ENCODE measurements around the gene CACNA1C.

CACNA1C gene

DNA sequence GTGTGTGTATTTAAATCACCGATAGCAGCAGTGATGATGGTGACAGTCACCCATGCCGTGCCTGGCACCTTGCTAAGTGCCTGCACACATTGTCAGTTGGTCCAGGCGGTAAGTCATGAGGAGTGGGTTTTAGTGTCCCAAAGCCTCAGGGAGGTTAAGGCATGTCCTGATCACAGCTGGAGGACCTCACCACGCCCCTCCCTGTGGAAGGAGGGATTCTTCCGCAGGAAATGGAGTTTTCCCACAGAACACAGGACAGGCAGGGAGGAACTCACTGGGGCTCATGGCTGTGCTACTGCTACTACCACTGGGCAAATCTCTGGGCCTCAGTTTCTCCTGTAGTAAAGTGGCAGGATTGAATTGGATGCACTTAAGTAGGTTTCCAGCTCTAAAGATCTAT is 142.3 kb downstream of the CACNA1C start:
- H3K27ac ChIP-seq, result peak overlapping the region; percentile 93
- TF ChIP-seq, protein P1, sequence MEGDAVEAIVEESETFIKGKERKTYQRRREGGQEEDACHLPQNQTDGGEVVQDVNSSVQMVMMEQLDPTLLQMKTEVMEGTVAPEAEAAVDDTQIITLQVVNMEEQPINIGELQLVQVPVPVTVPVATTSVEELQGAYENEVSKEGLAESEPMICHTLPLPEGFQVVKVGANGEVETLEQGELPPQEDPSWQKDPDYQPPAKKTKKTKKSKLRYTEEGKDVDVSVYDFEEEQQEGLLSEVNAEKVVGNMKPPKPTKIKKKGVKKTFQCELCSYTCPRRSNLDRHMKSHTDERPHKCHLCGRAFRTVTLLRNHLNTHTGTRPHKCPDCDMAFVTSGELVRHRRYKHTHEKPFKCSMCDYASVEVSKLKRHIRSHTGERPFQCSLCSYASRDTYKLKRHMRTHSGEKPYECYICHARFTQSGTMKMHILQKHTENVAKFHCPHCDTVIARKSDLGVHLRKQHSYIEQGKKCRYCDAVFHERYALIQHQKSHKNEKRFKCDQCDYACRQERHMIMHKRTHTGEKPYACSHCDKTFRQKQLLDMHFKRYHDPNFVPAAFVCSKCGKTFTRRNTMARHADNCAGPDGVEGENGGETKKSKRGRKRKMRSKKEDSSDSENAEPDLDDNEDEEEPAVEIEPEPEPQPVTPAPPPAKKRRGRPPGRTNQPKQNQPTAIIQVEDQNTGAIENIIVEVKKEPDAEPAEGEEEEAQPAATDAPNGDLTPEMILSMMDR (conservative IDR thresholded peaks at IDR 0.05), result no peak

DNA sequence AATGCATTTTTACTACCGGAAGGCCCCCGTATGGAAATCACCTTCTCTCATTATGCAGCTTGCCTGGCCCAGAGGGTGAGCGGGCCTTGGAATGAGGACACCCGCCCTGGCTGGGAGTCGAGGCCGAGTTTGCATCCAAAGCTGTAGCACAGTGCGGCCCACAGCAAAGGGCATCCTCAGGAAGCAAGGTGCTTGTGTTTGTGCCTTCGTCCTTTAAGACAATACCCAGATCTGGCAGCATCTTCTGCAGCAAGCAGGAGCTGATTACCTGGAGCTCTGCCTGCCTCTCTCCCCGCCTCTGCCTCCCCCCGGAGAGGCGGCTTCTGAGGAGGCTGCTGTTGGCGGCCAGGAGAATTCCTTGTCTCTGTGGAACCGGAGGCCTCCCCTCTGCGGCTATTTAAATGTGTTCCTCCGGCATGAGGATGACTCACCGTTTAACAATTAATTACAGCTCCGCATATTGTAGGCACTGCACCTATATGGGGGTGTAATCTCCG is 145.3 kb downstream of the CACNA1C start:
- no peak overlapping the region for H3K27ac ChIP-seq
- TF ChIP-seq, protein P1 (conservative IDR thresholded peaks at IDR 0.05), result no peak

DNA sequence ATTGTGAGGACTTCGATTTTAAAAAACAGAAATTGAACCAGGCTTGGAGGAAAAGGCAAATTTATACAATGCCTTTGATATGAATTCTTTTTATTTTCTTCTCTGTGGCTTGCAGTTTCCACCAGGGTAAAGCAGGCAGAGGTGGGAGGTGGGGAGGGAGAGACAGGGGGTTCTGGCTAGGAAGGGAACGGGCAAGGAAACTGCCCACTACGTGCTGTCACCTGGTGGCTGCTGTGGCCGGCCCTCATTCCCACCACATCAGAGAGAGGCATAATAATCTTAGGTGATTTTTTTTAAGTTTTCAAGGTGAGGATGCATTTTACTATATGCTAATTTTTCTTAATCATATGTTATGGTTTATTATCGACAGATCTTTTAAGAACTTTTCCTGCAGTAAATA is 145.8 kb downstream of the CACNA1C start:
- TF ChIP-seq, protein P1 (conservative IDR thresholded peaks at IDR 0.05), result no peak

DNA sequence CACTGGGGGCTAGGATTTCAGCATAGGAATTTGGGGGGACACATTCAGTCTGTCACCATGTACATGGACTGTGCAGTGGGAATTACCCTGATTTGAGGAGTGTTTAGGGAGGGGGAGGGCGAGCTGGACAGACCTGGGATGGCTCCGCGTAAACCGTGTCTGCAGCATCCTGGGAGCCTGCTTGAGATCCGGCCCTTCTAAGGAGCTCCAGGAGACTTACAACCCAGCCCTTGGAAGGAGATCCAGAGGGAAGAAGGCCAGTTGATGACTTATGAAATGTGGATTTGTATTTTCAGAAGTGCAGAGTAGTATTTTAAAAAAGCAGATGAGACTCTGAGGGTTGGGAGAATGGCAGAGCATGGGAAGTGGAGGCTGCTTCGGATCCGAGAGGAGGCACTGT is 153.2 kb downstream of the CACNA1C start:
- H3K27ac ChIP-seq, result no peak overlapping the region
- TF ChIP-seq, protein P1 (conservative IDR thresholded peaks at IDR 0.05), result no peak

More for the DNA sequence above, 145.8 kb downstream of the CACNA1C start:
- H3K27ac ChIP-seq, result no peak overlapping the region

DNA sequence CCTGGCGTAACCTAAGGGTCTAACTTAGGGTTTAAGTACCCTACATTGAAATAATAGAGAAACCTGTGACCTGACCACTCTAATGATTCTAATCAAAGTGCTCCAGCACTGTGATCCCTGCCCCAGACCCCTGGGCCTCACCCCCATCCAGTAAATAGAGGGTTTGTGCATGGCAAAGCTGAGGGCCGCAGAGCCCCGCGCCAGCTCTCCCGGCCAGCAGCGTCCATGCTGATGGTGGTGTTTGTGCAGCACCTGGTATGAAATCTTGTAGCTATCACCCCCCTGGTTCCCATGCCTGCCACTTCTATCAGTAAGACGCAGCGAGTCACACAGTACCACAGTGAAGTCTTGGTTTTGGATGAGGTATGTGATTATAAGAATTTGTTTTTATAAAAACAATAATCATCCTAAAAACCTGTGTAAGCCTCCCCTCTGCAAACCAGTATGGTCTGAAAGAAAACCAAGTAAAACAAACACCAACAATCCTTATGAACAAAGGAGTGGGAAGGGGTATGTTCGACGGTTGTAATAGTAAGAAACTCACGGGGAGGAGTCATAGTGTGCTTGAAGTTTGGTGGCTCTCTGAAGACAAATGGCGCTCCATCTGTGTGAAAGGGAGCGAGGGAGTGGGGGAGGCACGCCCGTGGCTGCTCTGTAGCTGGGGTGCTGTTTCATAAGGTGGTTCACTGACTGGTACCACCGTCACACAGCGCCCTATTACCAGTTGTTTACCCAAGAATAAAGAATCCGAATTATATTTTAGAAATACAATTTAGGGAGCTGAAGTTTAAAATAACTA is 156.2 kb downstream of the CACNA1C start:
- no peak overlapping the region for H3K27ac ChIP-seq
- TF ChIP-seq, protein P1 (conservative IDR thresholded peaks at IDR 0.05), result no peak

DNA sequence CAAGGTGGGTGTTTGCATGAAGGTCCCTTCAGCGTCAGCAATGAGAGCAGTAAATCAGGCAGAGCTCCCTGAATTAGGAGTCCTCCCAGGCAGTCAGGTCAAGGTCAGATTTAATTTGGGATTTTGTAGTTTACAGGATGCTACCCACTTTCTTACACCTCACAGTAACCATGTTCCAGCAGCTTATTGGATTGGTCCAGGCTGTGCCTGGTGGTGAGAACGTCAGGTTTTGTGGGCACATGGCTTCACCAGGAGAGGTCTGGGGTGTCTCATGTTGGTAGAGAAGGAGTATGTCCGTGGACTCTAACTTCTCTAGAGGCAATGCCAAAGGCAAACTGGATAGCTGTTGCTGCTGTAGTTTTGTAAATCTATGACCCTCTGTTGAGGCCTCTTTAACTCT is 158.3 kb downstream of the CACNA1C start:
- H3K27ac ChIP-seq, result no peak overlapping the region
- TF ChIP-seq, protein P1 (conservative IDR thresholded peaks at IDR 0.05), result no peak

DNA sequence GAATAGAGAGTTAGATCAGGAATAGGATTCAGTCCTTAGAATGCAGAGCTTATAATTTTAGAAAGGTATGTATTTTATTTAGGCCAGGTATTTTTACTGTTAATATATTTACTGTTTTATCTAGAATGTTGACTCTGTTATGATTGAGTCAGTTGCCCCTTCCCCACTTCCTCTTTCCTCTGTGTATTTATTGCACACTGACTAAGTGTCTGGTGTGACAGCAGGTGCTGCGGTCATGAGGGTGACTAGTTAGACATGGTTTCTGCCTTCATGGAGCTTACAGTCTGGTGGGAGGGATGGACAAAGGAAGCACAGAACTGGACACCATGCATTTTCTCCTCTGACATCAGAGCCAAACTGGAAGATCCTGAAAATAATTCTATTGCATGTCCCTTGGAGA is 159.8 kb downstream of the CACNA1C start:
- TF ChIP-seq, protein P1 (conservative IDR thresholded peaks at IDR 0.05), result no peak
- no peak overlapping the region for H3K27ac ChIP-seq
